Measurements from ENCODE around the gene SHANK1.

SHANK1 gene

GRCh38 chr19:50725911-50726230 lies 6.3 kb upstream of the SHANK1 start:
- no peak for DNase-seq (ENCODE audit: low read depth)
- TF ChIP-seq CTCF (conservative IDR thresholded peaks at IDR 0.05; ENCODE audit: low read depth, low read length) = no peak
- peak overlapping the region; percentile 67 for H3K4me3 ChIP-seq (ENCODE audit: low read depth, low read length)

GRCh38 chr19:50725218-50725910 lies 5.8 kb upstream of the SHANK1 start:
- TF ChIP-seq CTCF (conservative IDR thresholded peaks at IDR 0.05; ENCODE audit: low read depth, low read length) = no peak
- peak overlapping the region; percentile 67 for H3K4me3 ChIP-seq (ENCODE audit: low read depth, low read length)
- no peak for DNase-seq (ENCODE audit: low read depth)

GRCh38 chr19:50724522-50725217 lies 5.1 kb upstream of the SHANK1 start:
- peak; percentile 44 for TF ChIP-seq CTCF (conservative IDR thresholded peaks at IDR 0.05; ENCODE audit: low read depth, low read length)
- H3K4me3 ChIP-seq (ENCODE audit: low read depth, low read length) = peak overlapping the region; percentile 67

GRCh38 chr19:50723735-50724521 lies 4.3 kb upstream of the SHANK1 start:
- DNase-seq (ENCODE audit: low read depth) = no peak
- peak overlapping the region; percentile 60 for H3K4me3 ChIP-seq (ENCODE audit: low read depth, low read length)
- TF ChIP-seq CTCF (conservative IDR thresholded peaks at IDR 0.05; ENCODE audit: low read depth, low read length) = no peak

More at GRCh38 chr19:50724522-50725217, 5.1 kb upstream of the SHANK1 start:
- peak; percentile 98 for DNase-seq (ENCODE audit: low read depth)

GRCh38 chr19:50723069-50723468 lies 3.5 kb upstream of the SHANK1 start, which contains the start of gene CLEC11A:
TSS of gene CLEC11A (plus strand) at chr19:50723364. CDS start at chr19:50723526, 162 bp downstream.
- no peak for TF ChIP-seq CTCF (conservative IDR thresholded peaks at IDR 0.05; ENCODE audit: low read depth, low read length)
- peak within 1 kb of the TSS; percentile 60 for H3K4me3 ChIP-seq (ENCODE audit: low read depth, low read length)
- peak; percentile 53 for DNase-seq (ENCODE audit: low read depth)

- DNase-seq (ENCODE audit: low read depth) = no peak
- TF ChIP-seq CTCF (conservative IDR thresholded peaks at IDR 0.05; ENCODE audit: low read depth, low read length) = no peak
- H3K4me3 ChIP-seq (ENCODE audit: low read depth, low read length) = no peak overlapping the region
Measured at GRCh38 chr19:50722201-50723013, 2.8 kb upstream of the SHANK1 start.

Measured in choroid plexus epithelial cell (primary cell).